CD14-positive monocyte (primary cell): Measurements from ENCODE around the gene ZFPM1. TPM values are rescaled to one million over a fixed set of nuclear protein-coding genes. Genes with fewer than 3 reads are reported as not detected.

Experiments
- DNase-seq, 3 donors: peaks; one replicate each; pipeline ENCODE4 v3.0.0-alpha.2; 2011 to 2022
- H2AFZ ChIP-seq: 2 replicates; pipeline ENCODE4 v1.6.0; 2012; ENCODE audit warnings: mild to moderate bottlenecking, low read depth, low read length, inconsistent platforms; ENCODE audit not compliant: insufficient read depth, poor library complexity, severe bottlenecking
- H3K27ac ChIP-seq, 2 donors: 1 replicate in 1 of 2; 2 replicates in 1 of 2; pipeline ENCODE4 v1.5.1; 2012 to 2013; ENCODE audit warnings: low read length in 2 of 2, control low read depth in 1 of 2, inconsistent platforms in 1 of 2, low read depth in 1 of 2, mild to moderate bottlenecking in 1 of 2
- H3K27me3 ChIP-seq, 2 donors: one replicate each; pipeline versions ENCODE4 v1.6.0 to v1.6.1; 2011 to 2013; ENCODE audit warnings: low read length in 2 of 2; ENCODE audit not compliant: control insufficient read depth in 2 of 2, insufficient read depth in 2 of 2
- H3K36me3 ChIP-seq, 2 donors: replicated peaks in 1 of 2; 1 replicate in 1 of 2; 2 replicates in 1 of 2; pipeline versions ENCODE4 v1.5.1 to v1.6.1; 2012 to 2013; ENCODE audit warnings: low read length in 2 of 2, control low read depth in 1 of 2, inconsistent platforms in 1 of 2, mild to moderate bottlenecking in 1 of 2; ENCODE audit not compliant: insufficient read depth in 2 of 2, control insufficient read depth in 1 of 2
- H3K4me1 ChIP-seq, 2 donors: 1 replicate in 1 of 2; 2 replicates in 1 of 2; pipeline versions ENCODE4 v1.5.1 to v1.6.1; 2012 to 2013; ENCODE audit warnings: low read length in 2 of 2, control low read depth in 1 of 2, inconsistent platforms in 1 of 2, mild to moderate bottlenecking in 1 of 2, moderate library complexity in 1 of 2; ENCODE audit not compliant: insufficient read depth in 2 of 2, control insufficient read depth in 1 of 2
- H3K4me2 ChIP-seq: replicated peaks from 2 replicates; pipeline ENCODE3; 2012; ENCODE audit warnings: low read length, moderate library complexity, mild to moderate bottlenecking; ENCODE audit not compliant: poor library complexity, severe bottlenecking; ENCODE audit errors: extremely low read depth
- H3K4me3 ChIP-seq, 3 experiments: fragments of 200-600 bp in 1 of 3; sonication (generic) in 1 of 3; replicated peaks in 1 of 3; 1 replicate in 2 of 3; 2 replicates in 1 of 3; pipeline ENCODE4 v1.5.1; 2011 to 2013; ENCODE audit warnings: low read length in 3 of 3, mild to moderate bottlenecking in 3 of 3, control low read depth in 2 of 3, low read depth in 2 of 3, inconsistent platforms in 1 of 3, moderate library complexity in 1 of 3
- H3K79me2 ChIP-seq: 2 replicates; pipeline ENCODE4 v1.6.0; 2012; ENCODE audit warnings: mild to moderate bottlenecking, control low read depth, inconsistent platforms, low read length, moderate library complexity; ENCODE audit not compliant: insufficient read depth
- H3K9ac ChIP-seq: 2 replicates; pipeline ENCODE4 v1.6.0; 2017; ENCODE audit warnings: low read length, mild to moderate bottlenecking; ENCODE audit not compliant: insufficient read depth, poor library complexity, severe bottlenecking
- H3K9me3 ChIP-seq, 2 donors: replicated peaks in 1 of 2; 1 replicate in 1 of 2; 2 replicates in 1 of 2; pipeline versions ENCODE4 v1.5.1 to v1.6.1; 2012 to 2013; ENCODE audit warnings: low read length in 2 of 2, control low read depth in 1 of 2; ENCODE audit not compliant: control insufficient read depth in 1 of 2, insufficient read depth in 1 of 2
- H4K20me1 ChIP-seq: 2 replicates; pipeline ENCODE4 v1.6.0; 2012; ENCODE audit warnings: mild to moderate bottlenecking, low read length, control low read depth, moderate library complexity; ENCODE audit not compliant: insufficient read depth
- H3K27ac Mint-ChIP-seq, 7 donors: one replicate each; pipeline ENCODE4 v1.8.0; 2020; ENCODE audit warnings: mild to moderate bottlenecking in 7 of 7, mixed read lengths in 7 of 7, moderate library complexity in 6 of 7, inconsistent platforms in 2 of 7
- H3K27me3 Mint-ChIP-seq, 3 donors: one replicate each; pipeline ENCODE4 v1.8.0; 2021 to 2022; ENCODE audit warnings: low read depth in 3 of 3, mild to moderate bottlenecking in 3 of 3, mixed read lengths in 3 of 3, moderate library complexity in 3 of 3, inconsistent platforms in 1 of 3
- H3K36me3 Mint-ChIP-seq, 2 donors: one replicate each; pipeline ENCODE4 v1.8.0; 2020; ENCODE audit warnings: mixed read lengths in 2 of 2, inconsistent platforms in 1 of 2, mild to moderate bottlenecking in 1 of 2
- H3K4me1 Mint-ChIP-seq: one replicate; pipeline ENCODE4 v1.8.0; 2020; ENCODE audit warnings: mild to moderate bottlenecking, mixed read lengths
- H3K4me3 Mint-ChIP-seq, 2 donors: one replicate each; pipeline ENCODE4 v1.8.0; 2020; ENCODE audit warnings: mild to moderate bottlenecking in 2 of 2, mixed read lengths in 2 of 2, moderate library complexity in 1 of 2
- H3K9me3 Mint-ChIP-seq, 7 donors: one replicate each; pipeline ENCODE4 v1.8.0; 2020 to 2022; ENCODE audit warnings: mixed read lengths in 7 of 7, mild to moderate bottlenecking in 6 of 7, moderate library complexity in 6 of 7, inconsistent platforms in 2 of 7
- WGBS: methylation state at CpG from one replicate; pipeline ENCODE4 v1.1.5; 2013; ENCODE audit warnings: missing lambda C conversion rate; ENCODE audit not compliant: insufficient coverage; 5-methylcytosine and 5-hydroxymethylcytosine counted together
- intact Hi-C, 2 donors: fragments of 100-400 bp; cut with micrococcal nuclease; formaldehyde crosslinking; loops; one replicate each; pipeline versions ENCODE4 v1.15.0 to v1.15.1; 2023
- polyA plus RNA-seq, 3 donors: library from polyadenylated mRNA; depleted of rRNA in 1 of 3; unstranded in 2 of 3; stranded (reverse) in 1 of 3; fragments of 300-500 nt in 2 of 3; fragments of >200 nt in 1 of 3; fragmentation: Illumina TruSeq in 2 of 3; gene quantifications; 1 replicate in 2 of 3; 2 replicates in 1 of 3; pipeline ENCODE4 v1.2.3, GENCODE V29; 2012 to 2021
- TF ChIP-seq, protein P1 (sequence below): fragments of 200-600 bp; IDR thresholded peaks from one replicate; pipeline ENCODE4 v1.8.0; 2022; ENCODE audit warnings: antibody characterized with exemption, mild to moderate bottlenecking

Gene ZFPM1
- polyA plus RNA-seq, 3 donors = 0.04 to 0.19 (median 0.12) TPM

DNA sequence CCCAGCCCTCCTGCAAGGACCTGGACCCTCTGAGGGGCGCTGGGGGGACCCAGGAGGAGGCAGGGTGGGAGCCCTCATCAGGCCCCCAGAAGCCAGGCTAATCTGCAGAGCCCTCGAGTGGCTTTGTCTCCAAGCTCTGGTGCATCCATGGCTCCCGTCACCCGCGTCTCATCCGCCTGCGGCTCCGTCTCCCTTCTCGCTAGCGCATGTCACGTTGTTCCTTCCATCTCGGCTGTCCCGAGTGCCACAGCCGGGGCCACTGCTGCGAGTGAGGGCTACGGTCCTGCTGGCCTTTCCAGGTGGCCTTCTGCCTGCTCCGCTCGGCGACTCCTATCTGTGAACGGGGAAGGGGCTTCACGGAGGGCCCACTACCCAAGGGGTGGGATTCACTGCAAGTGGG lies 53.6 kb downstream of the ZFPM1 start:
- WGBS = 96% methylated on average over 20 of the region's 21 CpGs
- no peaks in the 10 kb centered on the region for H3K27me3 ChIP-seq
- Mint-ChIP-seq H3K27me3 (peaks cover 1 to 3% (median 1%) of the 10 kb centered on the region in 3 donors), H3K9me3 (no peaks in the 10 kb centered on the region), H3K36me3 (no peaks in the 10 kb centered on the region), H3K4me3 (no peak overlapping the region), H3K4me1 (no peaks in the 10 kb centered on the region), H3K27ac (no peak overlapping the region)
- TF ChIP-seq, protein P1, sequence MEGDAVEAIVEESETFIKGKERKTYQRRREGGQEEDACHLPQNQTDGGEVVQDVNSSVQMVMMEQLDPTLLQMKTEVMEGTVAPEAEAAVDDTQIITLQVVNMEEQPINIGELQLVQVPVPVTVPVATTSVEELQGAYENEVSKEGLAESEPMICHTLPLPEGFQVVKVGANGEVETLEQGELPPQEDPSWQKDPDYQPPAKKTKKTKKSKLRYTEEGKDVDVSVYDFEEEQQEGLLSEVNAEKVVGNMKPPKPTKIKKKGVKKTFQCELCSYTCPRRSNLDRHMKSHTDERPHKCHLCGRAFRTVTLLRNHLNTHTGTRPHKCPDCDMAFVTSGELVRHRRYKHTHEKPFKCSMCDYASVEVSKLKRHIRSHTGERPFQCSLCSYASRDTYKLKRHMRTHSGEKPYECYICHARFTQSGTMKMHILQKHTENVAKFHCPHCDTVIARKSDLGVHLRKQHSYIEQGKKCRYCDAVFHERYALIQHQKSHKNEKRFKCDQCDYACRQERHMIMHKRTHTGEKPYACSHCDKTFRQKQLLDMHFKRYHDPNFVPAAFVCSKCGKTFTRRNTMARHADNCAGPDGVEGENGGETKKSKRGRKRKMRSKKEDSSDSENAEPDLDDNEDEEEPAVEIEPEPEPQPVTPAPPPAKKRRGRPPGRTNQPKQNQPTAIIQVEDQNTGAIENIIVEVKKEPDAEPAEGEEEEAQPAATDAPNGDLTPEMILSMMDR = no peak
- no peak overlapping the region for H3K4me3 ChIP-seq
- intact Hi-C loops = no loop called here
- no peak overlapping the region for H2AFZ ChIP-seq
- H3K4me2 ChIP-seq = no peak overlapping the region
- no peak overlapping the region for H3K27ac ChIP-seq
- no peak for DNase-seq
- no peaks in the 10 kb centered on the region for H3K79me2 ChIP-seq
- H3K36me3 ChIP-seq = no peaks in the 10 kb centered on the region
- no peaks in the 10 kb centered on the region for H3K4me1 ChIP-seq
- no peaks in the 10 kb centered on the region for H3K9me3 ChIP-seq
- H4K20me1 ChIP-seq = no peaks in the 10 kb centered on the region
- no peak overlapping the region for H3K9ac ChIP-seq

DNA sequence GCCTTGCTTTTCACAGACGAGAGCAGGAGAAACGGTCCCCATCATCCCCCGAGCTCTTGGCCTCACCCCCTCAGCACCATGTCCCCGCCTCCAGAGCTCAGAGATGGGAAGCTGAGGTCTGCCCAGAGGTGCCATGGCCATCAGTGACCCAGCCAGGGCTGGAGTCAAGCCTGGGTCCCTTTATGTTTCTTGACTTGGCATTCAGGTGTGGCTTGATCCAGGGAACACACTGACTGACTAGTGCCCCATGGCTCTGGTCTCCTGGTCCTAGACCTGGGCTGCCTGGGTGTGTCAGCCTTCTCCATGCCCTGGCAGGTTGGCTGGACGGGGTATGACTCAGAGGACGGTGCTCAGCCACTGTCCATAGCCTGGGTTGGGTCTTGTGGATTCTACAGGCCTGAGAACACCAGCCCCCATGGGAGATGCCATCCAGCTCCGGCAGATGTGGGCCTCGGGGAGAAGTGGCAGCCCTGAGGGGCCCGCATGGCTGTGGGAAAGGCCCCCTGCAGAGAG lies 54.2 kb downstream of the ZFPM1 start:
- no peak overlapping the region for H3K4me3 Mint-ChIP-seq
- no peaks in the 10 kb centered on the region for H3K36me3 Mint-ChIP-seq
- Histone ChIP-seq H3K4me1 (no peaks in the 10 kb centered on the region), H3K27me3 (no peaks in the 10 kb centered on the region), H3K9me3 (no peaks in the 10 kb centered on the region), H4K20me1 (no peaks in the 10 kb centered on the region), H3K4me2 (no peak overlapping the region), H3K9ac (no peak overlapping the region), H3K4me3 (no peak overlapping the region), H3K79me2 (no peaks in the 10 kb centered on the region), H3K36me3 (no peaks in the 10 kb centered on the region), H2AFZ (no peak overlapping the region), H3K27ac (no peak overlapping the region)
- WGBS = 88% methylated on average over 9 of the region's 9 CpGs
- DNase-seq = no peak
- H3K4me1 Mint-ChIP-seq = no peaks in the 10 kb centered on the region
- H3K9me3 Mint-ChIP-seq = no peaks in the 10 kb centered on the region
- intact Hi-C loops = no loop called here
- peaks cover 1 to 3% (median 1%) of the 10 kb centered on the region in 3 donors for H3K27me3 Mint-ChIP-seq
- no peak overlapping the region for H3K27ac Mint-ChIP-seq
- TF ChIP-seq, protein P1 = no peak
